ENCODE results near the gene CDKN2B.

Gene CDKN2B

GRCh38 chr9:21985964-21986667 is 23.0 kb downstream of the CDKN2B start:
- DNase-seq (ENCODE audit: extremely low read depth, low read depth), result no peak
- TF ChIP-seq, protein P1, sequence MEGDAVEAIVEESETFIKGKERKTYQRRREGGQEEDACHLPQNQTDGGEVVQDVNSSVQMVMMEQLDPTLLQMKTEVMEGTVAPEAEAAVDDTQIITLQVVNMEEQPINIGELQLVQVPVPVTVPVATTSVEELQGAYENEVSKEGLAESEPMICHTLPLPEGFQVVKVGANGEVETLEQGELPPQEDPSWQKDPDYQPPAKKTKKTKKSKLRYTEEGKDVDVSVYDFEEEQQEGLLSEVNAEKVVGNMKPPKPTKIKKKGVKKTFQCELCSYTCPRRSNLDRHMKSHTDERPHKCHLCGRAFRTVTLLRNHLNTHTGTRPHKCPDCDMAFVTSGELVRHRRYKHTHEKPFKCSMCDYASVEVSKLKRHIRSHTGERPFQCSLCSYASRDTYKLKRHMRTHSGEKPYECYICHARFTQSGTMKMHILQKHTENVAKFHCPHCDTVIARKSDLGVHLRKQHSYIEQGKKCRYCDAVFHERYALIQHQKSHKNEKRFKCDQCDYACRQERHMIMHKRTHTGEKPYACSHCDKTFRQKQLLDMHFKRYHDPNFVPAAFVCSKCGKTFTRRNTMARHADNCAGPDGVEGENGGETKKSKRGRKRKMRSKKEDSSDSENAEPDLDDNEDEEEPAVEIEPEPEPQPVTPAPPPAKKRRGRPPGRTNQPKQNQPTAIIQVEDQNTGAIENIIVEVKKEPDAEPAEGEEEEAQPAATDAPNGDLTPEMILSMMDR (IDR thresholded peaks at IDR 0.05; ENCODE audit: low read depth, low read length), result no peak

DNA sequence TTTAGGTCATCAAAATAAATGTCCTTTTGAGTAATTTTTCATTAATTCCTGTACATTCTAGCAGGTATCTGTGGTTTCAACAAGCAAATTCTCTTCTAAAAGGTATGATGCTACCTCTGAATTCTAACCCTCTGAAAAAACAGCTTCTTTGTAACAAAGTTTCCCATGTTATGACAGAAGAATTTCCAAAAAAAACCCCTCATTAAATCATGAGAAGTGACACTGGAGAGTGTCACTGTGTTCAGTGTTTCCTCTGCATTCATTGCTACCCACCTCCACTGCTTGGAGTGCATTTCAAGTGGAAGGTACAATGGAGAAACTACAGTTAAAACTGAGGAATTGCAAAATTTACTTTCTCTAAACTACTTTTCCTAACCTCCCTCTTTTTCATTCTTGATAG is 25.0 kb downstream of the CDKN2B start:
- TF ChIP-seq, protein P1 (IDR thresholded peaks at IDR 0.05; ENCODE audit: low read depth, low read length), result no peak
- no peak for DNase-seq (ENCODE audit: extremely low read depth, low read depth)

DNA sequence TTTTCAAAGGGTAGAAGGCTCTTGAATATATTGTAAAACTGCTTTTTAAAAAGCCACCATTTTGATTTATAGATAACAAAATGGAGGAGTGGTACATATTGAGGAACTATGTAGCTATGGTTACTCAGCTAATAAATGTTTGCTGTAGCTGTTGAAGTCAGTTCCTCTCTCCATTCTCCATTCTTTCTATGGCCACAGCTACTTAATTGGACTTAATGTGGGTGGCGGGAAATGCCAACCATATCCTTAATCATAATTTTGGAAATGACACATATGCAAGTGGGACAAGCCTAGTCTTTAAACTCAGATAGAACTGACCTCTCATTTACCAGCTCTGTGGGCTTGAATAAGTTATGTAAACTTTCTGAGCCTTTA is 25.6 kb downstream of the CDKN2B start:
- TF ChIP-seq, protein P1 (IDR thresholded peaks at IDR 0.05; ENCODE audit: low read depth, low read length), result no peak
- DNase-seq (ENCODE audit: extremely low read depth, low read depth), result no peak

DNA sequence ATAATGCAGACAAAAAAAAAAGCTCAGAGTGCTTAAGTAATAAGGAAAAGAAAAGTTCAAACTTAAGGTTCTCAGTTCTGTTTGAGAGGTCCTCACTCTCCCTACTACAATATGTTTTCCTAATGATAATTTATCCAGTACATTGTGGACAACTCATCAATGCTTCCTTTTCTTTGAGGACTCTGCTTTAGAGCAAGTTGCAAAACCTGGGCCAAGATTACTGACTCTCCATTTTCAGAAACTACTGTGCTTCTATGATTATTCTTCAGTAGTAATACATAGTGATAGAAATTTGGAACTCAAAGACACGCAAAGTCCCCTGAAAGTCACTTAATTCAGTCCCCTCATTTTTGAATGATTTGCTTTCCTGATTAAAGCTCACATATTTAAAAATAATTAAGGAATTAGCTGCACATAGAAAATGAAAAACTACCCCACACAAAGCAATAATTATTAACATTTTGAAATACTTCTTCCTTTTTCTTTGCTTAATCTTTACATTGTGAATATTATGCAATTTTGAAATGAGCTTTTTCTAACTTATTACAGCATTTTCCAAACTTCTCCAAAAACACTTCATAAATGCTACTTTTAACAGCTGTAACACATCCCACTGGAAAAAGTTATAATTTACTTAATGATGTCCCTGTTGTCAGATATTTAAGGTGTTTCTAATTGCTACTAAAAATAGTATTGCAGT is 26.1 kb downstream of the CDKN2B start:
- DNase-seq (ENCODE audit: extremely low read depth, low read depth), result no peak
- TF ChIP-seq, protein P1 (IDR thresholded peaks at IDR 0.05; ENCODE audit: low read depth, low read length), result no peak

GRCh38 chr9:21982391-21982790 is 26.7 kb downstream of the CDKN2B start:
- TF ChIP-seq, protein P1 (IDR thresholded peaks at IDR 0.05; ENCODE audit: low read depth, low read length), result no peak
- DNase-seq (ENCODE audit: extremely low read depth, low read depth), result no peak

- DNase-seq (ENCODE audit: extremely low read depth, low read depth), result no peak
- TF ChIP-seq, protein P1 (IDR thresholded peaks at IDR 0.05; ENCODE audit: low read depth, low read length), result no peak
Measured at GRCh38 chr9:21976334-21976875, 32.7 kb downstream of the CDKN2B start.

DNA sequence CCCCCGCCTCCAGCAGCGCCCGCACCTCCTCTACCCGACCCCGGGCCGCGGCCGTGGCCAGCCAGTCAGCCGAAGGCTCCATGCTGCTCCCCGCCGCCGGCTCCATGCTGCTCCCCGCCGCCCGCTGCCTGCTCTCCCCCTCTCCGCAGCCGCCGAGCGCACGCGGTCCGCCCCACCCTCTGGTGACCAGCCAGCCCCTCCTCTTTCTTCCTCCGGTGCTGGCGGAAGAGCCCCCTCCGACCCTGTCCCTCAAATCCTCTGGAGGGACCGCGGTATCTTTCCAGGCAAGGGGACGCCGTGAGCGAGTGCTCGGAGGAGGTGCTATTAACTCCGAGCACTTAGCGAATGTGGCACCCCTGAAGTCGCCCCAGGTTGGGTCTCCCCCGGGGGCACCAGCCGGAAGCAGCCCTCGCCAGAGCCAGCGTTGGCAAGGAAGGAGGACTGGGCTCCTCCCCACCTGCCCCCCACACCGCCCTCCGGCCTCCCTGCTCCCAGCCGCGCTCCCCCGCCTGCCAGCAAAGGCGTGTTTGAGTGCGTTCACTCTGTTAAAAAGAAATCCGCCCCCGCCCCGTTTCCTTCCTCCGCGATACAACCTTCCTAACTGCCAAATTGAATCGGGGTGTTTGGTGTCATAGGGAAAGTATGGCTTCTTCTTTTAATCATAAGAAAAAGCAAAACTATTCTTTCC is 34.2 kb downstream of the CDKN2B start:
- no peak for DNase-seq (ENCODE audit: extremely low read depth, low read depth)
- TF ChIP-seq, protein P1 (IDR thresholded peaks at IDR 0.05; ENCODE audit: low read depth, low read length), result no peak

All from AG09319 (cell line).